NCI-H526 treated with DMSO at 0.1 percent for 48 hours (cell line): Measurements from ENCODE around the gene FUOM.

Source experiments
- DNase-seq: peaks from one replicate; lab custom pipeline; 2025; lab: John Stamatoyannopoulos, UW

Gene FUOM

GRCh38 chr10:133366751-133367150 lies 8.9 kb upstream of the FUOM start:
- DNase-seq, result no peak

GRCh38 chr10:133366130-133366478 lies 8.3 kb upstream of the FUOM start:
- DNase-seq, result no peak

GRCh38 chr10:133365461-133366129 lies 7.8 kb upstream of the FUOM start:
- DNase-seq, result no peak

GRCh38 chr10:133364645-133365431 lies 7.0 kb upstream of the FUOM start:
- DNase-seq, result no peak

- no peak for DNase-seq
Measured at GRCh38 chr10:133362846-133363245, 5.0 kb upstream of the FUOM start.

- no peak for DNase-seq
Measured at GRCh38 chr10:133361773-133362441, 4.1 kb upstream of the FUOM start.

- no peak for DNase-seq
Measured at GRCh38 chr10:133361227-133361626, 3.4 kb upstream of the FUOM start.

- DNase-seq, result no peak
Measured at GRCh38 chr10:133359972-133360610, 2.3 kb upstream of the FUOM start.

- DNase-seq, result peak; percentile 14
Measured at GRCh38 chr10:133359554-133359971, 1.7 kb upstream of the FUOM start.

- DNase-seq, result no peak
Measured at GRCh38 chr10:133358925-133359310, 1.1 kb upstream of the FUOM start.

GRCh38 chr10:133358162-133358924 lies 524 bp upstream of the FUOM start:
- no peak for DNase-seq

GRCh38 chr10:133356549-133357284 lies 1.1 kb downstream of the FUOM start:
- DNase-seq, result no peak

- no peak for DNase-seq
Measured at GRCh38 chr10:133355991-133356390, 1.8 kb downstream of the FUOM start.

- no peak for DNase-seq
Measured at GRCh38 chr10:133355266-133355665, 2.6 kb downstream of the FUOM start.

- no peak for DNase-seq
Measured at GRCh38 chr10:133354672-133355240, 3.1 kb downstream of the FUOM start.

GRCh38 chr10:133353988-133354605 lies 3.7 kb downstream of the FUOM start:
- no peak for DNase-seq

- peak; percentile 19 for DNase-seq
Measured at GRCh38 chr10:133353202-133353959, 4.4 kb downstream of the FUOM start.

GRCh38 chr10:133351408-133352318 lies 6.2 kb downstream of the FUOM start:
- DNase-seq, result no peak

- no peak for DNase-seq
Measured at GRCh38 chr10:133350950-133351329, 6.9 kb downstream of the FUOM start.
